RWPE2 (cell line): Measurements from ENCODE around the gene RTN4RL1.

Source experiments
- ATAC-seq: fragments of 200-7000 bp; cut with Tn5 transposase; 3 replicates; pipeline ENCODE4 v1.9.1; 2021; ENCODE audit warnings: low read depth
- DNase-seq: peaks from one replicate; pipeline ENCODE4 v3.0.0-alpha.2; 2020; ENCODE audit warnings: low spot score
- H3K27ac ChIP-seq: fragments of 450-650 bp; 2 replicates; pipeline ENCODE4 v1.5.1; 2017; ENCODE audit warnings: mild to moderate bottlenecking; ENCODE audit not compliant: poor library complexity, severe bottlenecking
- H3K27me3 ChIP-seq: fragments of 250-450 bp; sonication (Bioruptor Pico); 2 replicates; pipeline ENCODE4 v1.5.1; 2021; ENCODE audit warnings: mild to moderate bottlenecking, moderate library complexity; ENCODE audit not compliant: insufficient read depth, poor library complexity, severe bottlenecking
- H3K36me3 ChIP-seq: fragments of 250-450 bp; sonication (Bioruptor Pico); 2 replicates; pipeline ENCODE4 v1.5.1; 2020; ENCODE audit warnings: low read depth, mild to moderate bottlenecking, moderate library complexity
- H3K4me1 ChIP-seq: fragments of 250-450 bp; sonication (Bioruptor Pico); 2 replicates; pipeline ENCODE4 v1.5.1; 2021; ENCODE audit warnings: mild to moderate bottlenecking, moderate library complexity; ENCODE audit not compliant: insufficient read depth, poor library complexity, severe bottlenecking
- H3K4me3 ChIP-seq: fragments of 250-450 bp; sonication (Bioruptor Pico); 2 replicates; pipeline ENCODE4 v1.5.1; 2021; ENCODE audit warnings: mild to moderate bottlenecking, moderate library complexity; ENCODE audit not compliant: severe bottlenecking
- H3K9me3 ChIP-seq: fragments of 250-450 bp; sonication (Bioruptor Pico); 2 replicates; pipeline ENCODE4 v1.5.1; 2021; ENCODE audit warnings: mild to moderate bottlenecking, moderate library complexity; ENCODE audit not compliant: severe bottlenecking
- TF ChIP-seq, protein P1 (sequence below): fragments of 450-650 bp; IDR thresholded peaks from one replicate; pipeline ENCODE4 v1.5.1; 2017; ENCODE audit warnings: mild to moderate bottlenecking, moderate library complexity; ENCODE audit not compliant: poor library complexity, severe bottlenecking

RTN4RL1 gene

DNA sequence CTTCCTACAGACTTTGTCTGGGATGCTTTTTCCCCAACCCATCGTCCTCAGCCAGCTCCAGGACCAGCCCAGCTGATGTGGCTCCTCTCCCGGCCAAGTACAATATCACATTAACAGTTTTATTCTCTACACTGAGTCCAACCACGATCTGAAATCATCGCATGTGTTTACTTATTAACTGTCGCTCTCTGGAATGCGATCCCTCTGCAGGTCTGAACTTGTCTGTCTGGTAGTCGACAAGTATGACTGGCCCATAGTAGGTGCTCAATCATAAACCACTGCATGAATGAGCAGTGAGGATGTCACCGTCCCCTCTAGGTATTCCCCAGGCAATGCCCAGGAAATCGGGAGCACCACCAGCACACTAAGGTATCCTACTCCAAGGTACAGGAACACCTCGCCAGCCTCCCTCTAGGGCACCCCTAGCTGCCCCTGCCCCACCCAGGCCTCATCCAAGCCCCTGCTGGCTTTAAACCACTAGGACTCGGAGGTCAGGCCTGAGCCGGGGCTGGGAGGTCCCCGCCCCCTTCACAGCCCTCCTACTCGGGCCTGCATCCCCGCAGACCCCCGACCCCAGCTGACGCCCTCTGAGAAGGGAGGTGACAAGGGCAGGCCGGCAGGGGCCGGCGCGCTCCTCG, 27.7 kb downstream of the RTN4RL1 start:
- H3K27ac ChIP-seq = no peak overlapping the region
- ATAC-seq (peak; percentile 44), DNase-seq (no peak)
- no peaks in the 10 kb centered on the region for H3K27me3 ChIP-seq
- no peaks in the 10 kb centered on the region for H3K9me3 ChIP-seq
- H3K36me3 ChIP-seq = no peaks in the 10 kb centered on the region
- TF ChIP-seq, protein P1, sequence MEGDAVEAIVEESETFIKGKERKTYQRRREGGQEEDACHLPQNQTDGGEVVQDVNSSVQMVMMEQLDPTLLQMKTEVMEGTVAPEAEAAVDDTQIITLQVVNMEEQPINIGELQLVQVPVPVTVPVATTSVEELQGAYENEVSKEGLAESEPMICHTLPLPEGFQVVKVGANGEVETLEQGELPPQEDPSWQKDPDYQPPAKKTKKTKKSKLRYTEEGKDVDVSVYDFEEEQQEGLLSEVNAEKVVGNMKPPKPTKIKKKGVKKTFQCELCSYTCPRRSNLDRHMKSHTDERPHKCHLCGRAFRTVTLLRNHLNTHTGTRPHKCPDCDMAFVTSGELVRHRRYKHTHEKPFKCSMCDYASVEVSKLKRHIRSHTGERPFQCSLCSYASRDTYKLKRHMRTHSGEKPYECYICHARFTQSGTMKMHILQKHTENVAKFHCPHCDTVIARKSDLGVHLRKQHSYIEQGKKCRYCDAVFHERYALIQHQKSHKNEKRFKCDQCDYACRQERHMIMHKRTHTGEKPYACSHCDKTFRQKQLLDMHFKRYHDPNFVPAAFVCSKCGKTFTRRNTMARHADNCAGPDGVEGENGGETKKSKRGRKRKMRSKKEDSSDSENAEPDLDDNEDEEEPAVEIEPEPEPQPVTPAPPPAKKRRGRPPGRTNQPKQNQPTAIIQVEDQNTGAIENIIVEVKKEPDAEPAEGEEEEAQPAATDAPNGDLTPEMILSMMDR = no peak
- no peaks in the 10 kb centered on the region for H3K4me1 ChIP-seq
- no peak overlapping the region for H3K4me3 ChIP-seq

DNA sequence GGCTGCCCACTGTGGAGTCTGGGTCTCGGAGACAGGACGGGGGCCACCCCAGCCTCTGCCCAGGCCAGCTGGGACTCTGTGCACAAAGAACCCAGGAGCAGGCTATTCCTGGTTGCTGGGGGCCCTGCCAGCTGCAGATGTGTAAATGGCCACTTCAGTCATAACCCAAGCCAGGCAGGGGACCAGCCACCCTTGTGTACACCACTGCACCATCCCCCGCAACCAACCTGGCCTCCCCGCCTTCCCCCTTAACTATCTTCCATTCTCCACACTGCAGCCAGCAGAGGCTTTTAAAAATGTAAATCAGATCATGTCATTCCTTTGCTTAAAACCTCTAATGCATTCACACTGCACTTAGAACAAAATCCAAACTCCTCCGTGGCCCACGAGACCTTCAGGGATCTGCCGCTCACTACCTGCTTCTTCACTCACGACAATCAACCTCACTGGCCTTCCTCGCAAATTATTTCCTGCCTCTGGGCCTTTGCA, 28.3 kb downstream of the RTN4RL1 start:
- DNase-seq (no peak), ATAC-seq (no peak)
- Histone ChIP-seq H3K36me3 (no peaks in the 10 kb centered on the region), H3K4me3 (no peak overlapping the region), H3K4me1 (no peaks in the 10 kb centered on the region), H3K27me3 (no peaks in the 10 kb centered on the region), H3K27ac (no peak overlapping the region), H3K9me3 (no peaks in the 10 kb centered on the region)
- TF ChIP-seq, protein P1 = no peak

DNA sequence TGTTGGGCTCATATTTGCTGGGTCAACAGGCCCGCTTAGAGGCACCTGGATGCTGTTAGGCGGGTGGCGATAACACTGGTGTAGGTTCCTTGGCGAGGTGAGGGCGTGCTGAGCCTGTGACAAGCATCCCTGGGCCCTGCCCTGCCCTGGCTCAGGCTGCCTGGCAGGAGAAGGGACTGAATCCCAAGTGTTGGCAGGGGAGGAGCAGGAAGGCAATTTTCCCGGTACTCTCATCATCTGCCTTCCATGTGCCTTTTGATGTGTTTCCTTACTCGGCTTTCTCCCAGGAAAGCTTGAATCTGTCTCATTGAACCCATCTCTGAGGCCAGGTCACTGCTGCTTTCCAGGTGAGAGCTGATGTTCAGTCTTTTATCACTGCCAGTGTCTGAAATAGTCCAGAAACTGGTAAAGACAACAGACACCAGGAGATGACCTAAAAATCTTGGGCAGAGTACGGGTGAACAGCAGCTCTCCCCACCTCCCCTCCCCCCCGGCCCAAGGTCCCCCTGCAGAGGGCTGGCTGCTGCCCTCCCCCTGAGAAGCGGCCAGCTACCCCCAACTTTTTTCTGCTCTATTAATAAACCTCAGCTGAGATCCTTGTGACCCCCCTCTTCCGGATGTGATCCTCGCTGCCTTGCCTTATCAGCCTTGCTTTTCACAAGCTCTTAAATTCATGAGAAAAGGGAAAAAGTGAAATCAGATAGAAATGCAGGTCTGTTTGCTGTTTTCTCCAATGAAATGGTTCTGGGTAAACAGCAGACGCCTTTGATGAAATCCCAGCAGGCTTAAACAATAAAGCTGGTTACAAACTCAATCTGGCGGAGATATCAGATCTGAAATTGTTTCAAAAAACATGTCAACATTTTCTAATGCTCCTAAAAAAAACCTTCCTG, 29.0 kb downstream of the RTN4RL1 start:
- H3K4me1 ChIP-seq = no peaks in the 10 kb centered on the region
- no peak for ATAC-seq
- TF ChIP-seq, protein P1 = no peak
- H3K36me3 ChIP-seq = no peaks in the 10 kb centered on the region
- no peaks in the 10 kb centered on the region for H3K27me3 ChIP-seq
- H3K4me3 ChIP-seq = no peak overlapping the region
- H3K9me3 ChIP-seq = no peaks in the 10 kb centered on the region
- H3K27ac ChIP-seq = no peak overlapping the region
- DNase-seq = no peak

DNA sequence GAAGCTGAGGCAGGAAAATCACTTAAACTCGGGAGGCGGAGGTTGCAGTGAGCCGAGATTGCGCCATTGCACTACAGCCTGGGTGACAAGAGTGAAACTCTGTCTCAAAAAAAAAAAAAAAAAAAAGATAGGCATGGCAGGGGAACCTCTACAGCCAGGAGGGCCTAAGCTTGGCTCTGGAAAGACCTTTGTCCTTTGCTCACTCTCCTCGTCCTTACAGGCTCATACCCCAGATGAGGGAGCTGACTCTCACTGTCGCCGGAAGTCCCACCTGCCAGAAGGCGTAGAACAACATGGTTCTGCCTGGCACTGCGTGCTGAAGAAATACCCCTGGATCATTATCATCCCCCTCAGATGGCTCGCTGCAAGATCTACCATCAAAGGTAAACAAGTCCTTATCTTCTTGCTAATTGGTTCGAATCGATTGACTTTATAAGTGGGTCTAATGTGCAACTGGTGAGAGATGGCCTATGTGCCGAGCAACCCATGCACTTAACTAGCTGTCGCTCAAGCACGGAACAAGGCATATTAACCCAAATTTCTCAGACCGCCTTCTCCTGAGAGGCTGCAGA, 29.7 kb downstream of the RTN4RL1 start:
- H3K27me3 ChIP-seq = no peaks in the 10 kb centered on the region
- H3K27ac ChIP-seq = no peak overlapping the region
- ATAC-seq (no peak), DNase-seq (no peak)
- no peaks in the 10 kb centered on the region for H3K9me3 ChIP-seq
- no peaks in the 10 kb centered on the region for H3K36me3 ChIP-seq
- TF ChIP-seq, protein P1 = no peak
- H3K4me1 ChIP-seq = no peaks in the 10 kb centered on the region
- no peak overlapping the region for H3K4me3 ChIP-seq
